GM12878 (cell line): ENCODE measurements around the gene CHN2. TPM values are rescaled to one million over a fixed set of nuclear protein-coding genes. Genes with fewer than 3 reads are reported as not detected.

ENCODE experiments used
- ATAC-seq: fragments of 200-7000 bp; cut with Tn5 transposase; 3 replicates; pipeline ENCODE4 v1.9.1; 2020; ENCODE audit warnings: mild to moderate bottlenecking, moderate library complexity
- BruUV-seq: library from RNA; stranded (reverse); fragments of 400-500 nt; replicated peaks from 2 replicates; lab custom pipeline; 2021; lab: Mats Ljungman, UMichigan
- CTCF ChIA-PET: fragments of 300-600 bp; sonication (Branson Sonifier 250); formaldehyde crosslinking; extraction: SDS; loops from one replicate; lab custom pipeline; 2021; ENCODE audit warnings: inconsistent platforms; lab: Yijun Ruan, JAX
- POLR2A ChIA-PET: fragments of 350-600 bp; formaldehyde crosslinking; extraction: SDS; loops from one replicate; lab custom pipeline; 2021; ENCODE audit warnings: inconsistent platforms; lab: Charles Lee
- RAD21 ChIA-PET: fragments of 300-600 bp; sonication (Branson Sonifier 250); formaldehyde crosslinking; loops from one replicate; lab custom pipeline; 2023; ENCODE audit warnings: antibody characterized with exemption; ENCODE audit not compliant: unreplicated experiment; lab: Charles Lee
- SMC1A ChIA-PET: fragments of 300-600 bp; sonication (Branson Sonifier 250); formaldehyde crosslinking; loops from one replicate; lab custom pipeline; 2023; ENCODE audit not compliant: unreplicated experiment, uncharacterized antibody; lab: Charles Lee
- DNase-seq: peaks from one replicate; pipeline ENCODE4 v3.0.0-alpha.2; 2011; ENCODE audit warnings: low read depth, low spot score
- FAIRE-seq: peaks from 3 replicates; lab custom pipeline; 2011; peaks lifted over from hg19 to GRCh38; lab: Jason Lieb, UNC
- H2AFZ ChIP-seq: 2 replicates; pipeline ENCODE4 v1.6.0; 2011; ENCODE audit warnings: low read depth, low read length, control low read depth; ENCODE audit not compliant: control insufficient read depth
- H3K27ac ChIP-seq: 2 replicates; pipeline ENCODE4 v1.5.1; 2011; ENCODE audit warnings: control low read depth; ENCODE audit not compliant: control insufficient read depth, insufficient read depth
- H3K27me3 ChIP-seq, 2 experiments: replicated peaks in 1 of 2; 2 replicates each; pipeline versions ENCODE4 v1.6.0 to v1.6.1; 2011; ENCODE audit warnings: low read length in 1 of 2; ENCODE audit not compliant: control insufficient read depth in 2 of 2, insufficient read depth in 2 of 2
- H3K36me3 ChIP-seq, 2 experiments: 2 replicates each; pipeline ENCODE4 v1.5.1; 2011; ENCODE audit warnings: low read length in 1 of 2; ENCODE audit not compliant: control insufficient read depth in 2 of 2, insufficient read depth in 2 of 2
- H3K4me1 ChIP-seq: 2 replicates; pipeline ENCODE4 v1.6.1; 2011; ENCODE audit warnings: mild to moderate bottlenecking, low read length, moderate library complexity, mixed read lengths; ENCODE audit not compliant: control insufficient read depth, insufficient read depth
- H3K4me2 ChIP-seq: 2 replicates; pipeline ENCODE4 v1.6.0; 2011; ENCODE audit warnings: control low read depth; ENCODE audit not compliant: control insufficient read depth, insufficient read depth
- H3K4me3 ChIP-seq: fragments of 200-600 bp; sonication (generic); 2 replicates; pipeline ENCODE4 v1.5.1; 2016
- H3K79me2 ChIP-seq: 2 replicates; pipeline ENCODE4 v1.6.0; 2011; ENCODE audit warnings: low read length; ENCODE audit not compliant: control insufficient read depth, insufficient read depth
- H3K9ac ChIP-seq: 2 replicates; pipeline ENCODE4 v1.8.0; 2011; ENCODE audit warnings: low read length, control low read depth, mixed read lengths; ENCODE audit not compliant: control insufficient read depth, insufficient read depth
- H3K9me3 ChIP-seq: replicated peaks from 3 replicates; pipeline ENCODE4 v1.5.1; 2011; ENCODE audit warnings: mild to moderate bottlenecking, low read length; ENCODE audit not compliant: control insufficient read depth, insufficient read depth
- H4K20me1 ChIP-seq: 2 replicates; pipeline ENCODE4 v1.6.0; 2011; ENCODE audit not compliant: control insufficient read depth, insufficient read depth
- NFXL1 ChIP-seq: fragments of 450-650 bp; IDR thresholded peaks from 2 replicates; pipeline ENCODE4 v1.6.1; 2017; ENCODE audit warnings: antibody characterized with exemption, mild to moderate bottlenecking, borderline replicate concordance
- POLR2A ChIP-seq: IDR thresholded peaks from 2 replicates; pipeline ENCODE4 v1.6.1; 2011; ENCODE audit warnings: low read depth, mild to moderate bottlenecking, low read length
- SMAD1 ChIP-seq: fragments of 450-650 bp; IDR thresholded peaks from 2 replicates; pipeline ENCODE4 v1.6.1; 2018; ENCODE audit warnings: mild to moderate bottlenecking, low read depth; ENCODE audit not compliant: partially characterized antibody
- SREBF1 ChIP-seq: IDR thresholded peaks from 2 replicates; pipeline ENCODE4 v1.6.1; 2012; ENCODE audit warnings: mild to moderate bottlenecking, low read length
- YBX1 ChIP-seq: fragments of 450-650 bp; IDR thresholded peaks from 2 replicates; pipeline ENCODE4 v1.6.1; 2016; ENCODE audit warnings: antibody characterized with exemption
- WGBS: methylation state at CpG from one replicate; pipeline ENCODE4 v1.1.6; 2016; ENCODE audit warnings: low lambda C conversion rate; ENCODE audit not compliant: insufficient replicate concordance, insufficient coverage; ENCODE audit errors: missing lambda C conversion rate; 5-methylcytosine and 5-hydroxymethylcytosine counted together
- in situ Hi-C: fragments of 300-500 bp; cut with MboI; formaldehyde crosslinking; loops from 9 replicates; pipeline ENCODE4 v1.14.3; 2018; ENCODE audit warnings: mixed read lengths
- intact Hi-C: fragments of 100-400 bp; cut with micrococcal nuclease; formaldehyde crosslinking; loops from one replicate; pipeline ENCODE4 v1.14.2; 2022; ENCODE audit not compliant: unreplicated experiment
- polyA plus RNA-seq, 11 experiments: library from polyadenylated mRNA; depleted of rRNA in 4 of 11; unstranded in 6 of 11; stranded (reverse) in 5 of 11; fragments of >200 nt; fragmentation: Nextera tagmentation in 4 of 11; fragmentation: Illumina TruSeq in 1 of 11; extraction: Ambion mirVana in 4 of 11; extraction: Trizol in 1 of 11; gene quantifications; 1 replicate in 1 of 11; 2 replicates in 10 of 11; pipeline versions ENCODE4 v1.2.1 to v1.2.3, GENCODE V29; 2011 to 2016; ENCODE audit warnings: inconsistent platforms in 2 of 11, missing spikeins in 2 of 11, low read depth in 1 of 11
- total RNA-seq, 4 experiments: library from RNA; depleted of rRNA in 3 of 4; stranded (reverse); fragments of >200 nt in 3 of 4; fragmentation: Illumina TruSeq in 1 of 4; extraction: Trizol in 1 of 4; gene quantifications; 2 replicates each; pipeline versions ENCODE4 v1.2.1 to v1.2.3, GENCODE V29; 2013 to 2021
- TF ChIP-seq, protein P1 (sequence below): IDR thresholded peaks from 2 replicates; pipeline ENCODE4 v1.6.1; 2011; ENCODE audit warnings: borderline replicate concordance, low read depth, mild to moderate bottlenecking, moderate library complexity, low read length; ENCODE audit not compliant: insufficient read depth, poor library complexity, severe bottlenecking
- TF ChIP-seq, protein P2 (sequence below): fragments of 450-650 bp; IDR thresholded peaks from 2 replicates; pipeline ENCODE4 v1.6.1; 2017; ENCODE audit warnings: mild to moderate bottlenecking

CHN2 gene
- total and polyA plus RNA-seq, 10 of the 15 experiments (the other 5 are each of a cell fraction or from before 2014, with no cell fraction given): 0.11 to 3.8 (median 0.37) TPM; not detected in 2

DNA sequence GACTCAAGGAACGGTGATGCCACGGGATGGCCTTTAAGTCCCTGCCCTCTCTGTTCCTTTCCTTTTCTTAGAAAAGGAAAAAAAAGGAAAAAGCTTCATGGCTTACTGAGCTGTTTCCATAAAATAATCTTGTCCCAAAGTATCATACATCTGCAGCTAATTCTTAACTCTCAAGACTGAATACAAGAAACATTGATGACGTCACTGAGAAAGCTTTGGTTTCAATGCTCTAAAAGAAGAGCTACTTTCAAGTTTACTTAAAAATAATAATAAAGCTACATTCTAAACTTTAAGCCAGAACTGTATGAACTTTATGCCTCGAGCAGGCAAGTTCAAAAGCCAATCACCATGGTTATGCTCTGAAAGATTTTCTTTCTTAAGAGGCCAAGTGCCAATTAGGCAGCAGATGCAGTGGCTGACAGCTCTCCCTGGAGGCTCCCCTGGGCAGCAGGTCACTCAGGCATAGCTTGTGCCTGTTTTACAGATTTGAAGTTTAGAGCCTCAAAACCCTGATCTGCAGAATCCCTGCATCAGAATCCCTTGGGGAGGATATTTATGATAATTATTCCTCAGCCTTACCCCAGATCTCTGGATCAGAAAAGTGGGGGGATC is 165.0 kb downstream of the CHN2 start:
- CTCF ChIA-PET: interaction anchor here (1.1 to 1.4 kb wide), 3 partner anchors 33 to 170 kb away, joined by 3 to 4 read pairs (median 4); no protein-coding TSS in a partner anchor
- Histone ChIP-seq H3K9ac (no peak overlapping the region), H3K27me3 (0 out of 4 replicates have a peak, but pooled peaks cover 0 to 2% of the 10 kb centered on the region in 2 experiments), H3K4me2 (no peak overlapping the region), H3K4me3 (no peak overlapping the region), H4K20me1 (no peaks in the 10 kb centered on the region), H3K4me1 (no peaks in the 10 kb centered on the region), H3K27ac (no peak overlapping the region), H3K9me3 (no peaks in the 10 kb centered on the region), H3K36me3 (no peaks in the 10 kb centered on the region), H2AFZ (no peak overlapping the region), H3K79me2 (no peaks in the 10 kb centered on the region)
- DNase-seq (no peak), FAIRE-seq (no peak), ATAC-seq (peak; percentile 50; the same call in 2 of the 3 replicates)
- BruUV-seq: no TSS peak
- WGBS: 47% methylated on average over 4 of the region's 4 CpGs
- SMC1A ChIA-PET: no interaction called here
- in situ Hi-C loops: no loop called here
- POLR2A ChIA-PET: no interaction called here
- RAD21 ChIA-PET: interaction anchor here (0.7 kb wide), 1 partner anchor 13 kb away, joined by 3 read pairs; no protein-coding TSS in a partner anchor
- intact Hi-C loops: no loop called here
- TF ChIP-seq POLR2A: no peak

DNA sequence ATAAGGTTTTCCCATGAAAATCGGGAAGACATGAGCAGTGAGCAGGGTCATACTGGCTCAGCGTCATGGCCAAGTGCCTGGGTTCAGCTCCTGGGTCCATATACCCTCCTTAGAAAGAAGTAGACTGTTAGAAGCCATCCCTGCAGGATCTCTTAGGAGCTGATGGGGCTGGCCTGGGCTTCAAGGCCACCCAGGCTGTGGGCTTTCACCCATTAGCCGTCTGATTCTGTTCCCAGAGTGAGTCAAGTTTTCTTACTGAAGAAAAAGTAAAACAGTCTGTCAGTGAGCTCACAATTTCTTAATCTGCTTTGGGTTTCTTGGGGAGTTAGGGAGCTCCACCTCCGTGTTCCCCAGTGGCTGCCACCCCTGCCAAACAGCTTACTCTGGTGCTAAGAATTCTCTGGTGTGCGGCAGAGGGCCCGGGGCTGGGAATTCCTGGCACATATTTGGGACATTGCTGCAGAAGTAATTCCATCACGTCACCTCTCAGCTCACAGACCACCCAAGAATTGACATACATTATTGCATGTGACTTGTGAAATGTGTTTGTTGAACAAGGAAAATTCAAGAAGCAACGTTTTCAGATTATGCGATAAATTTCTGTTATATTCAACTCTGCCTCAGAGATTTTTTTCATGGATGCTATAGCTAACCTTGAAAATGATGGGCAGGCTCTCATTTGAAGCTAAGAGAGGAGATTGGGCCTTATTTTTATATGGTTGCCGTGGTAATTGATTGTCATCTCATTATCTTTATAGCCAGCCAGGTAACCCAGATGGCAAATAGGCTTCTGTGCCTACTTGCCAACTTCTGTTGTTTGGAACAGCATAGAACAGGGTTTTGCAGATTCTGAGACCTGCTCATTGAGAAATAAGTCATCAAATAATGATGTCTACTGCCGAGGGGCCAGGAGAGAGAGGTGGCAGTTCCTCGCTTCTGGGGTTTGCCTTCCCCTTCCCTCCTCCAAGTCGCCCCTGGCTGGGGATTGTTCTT is 166.4 kb downstream of the CHN2 start:
- no peaks in the 10 kb centered on the region for H4K20me1 ChIP-seq
- in situ Hi-C loops: no loop called here
- ATAC-seq (no peak), FAIRE-seq (no peak), DNase-seq (no peak)
- no peak overlapping the region for H3K4me3 ChIP-seq
- no peak overlapping the region for H2AFZ ChIP-seq
- no peaks in the 10 kb centered on the region for H3K4me1 ChIP-seq
- no peak overlapping the region for H3K27ac ChIP-seq
- H3K4me2 ChIP-seq: no peak overlapping the region
- H3K9ac ChIP-seq: no peak overlapping the region
- no TSS peak for BruUV-seq
- RAD21 ChIA-PET: no interaction called here
- SMC1A ChIA-PET: no interaction called here
- no peaks in the 10 kb centered on the region for H3K36me3 ChIP-seq
- intact Hi-C loops: no loop called here
- POLR2A ChIA-PET: interaction anchor here (0.8 kb wide), 1 partner anchor 14 kb away, joined by 3 read pairs; no protein-coding TSS in a partner anchor
- H3K9me3 ChIP-seq: no peaks in the 10 kb centered on the region
- WGBS: 16% methylated on average over 13 of the region's 13 CpGs
- H3K79me2 ChIP-seq: no peaks in the 10 kb centered on the region
- H3K27me3 ChIP-seq: peaks cover 0 to 2% of the 10 kb centered on the region in 2 experiments; a peak in 1 of 4 replicates
- no peak for TF ChIP-seq YBX1
- TF ChIP-seq, protein P1, sequence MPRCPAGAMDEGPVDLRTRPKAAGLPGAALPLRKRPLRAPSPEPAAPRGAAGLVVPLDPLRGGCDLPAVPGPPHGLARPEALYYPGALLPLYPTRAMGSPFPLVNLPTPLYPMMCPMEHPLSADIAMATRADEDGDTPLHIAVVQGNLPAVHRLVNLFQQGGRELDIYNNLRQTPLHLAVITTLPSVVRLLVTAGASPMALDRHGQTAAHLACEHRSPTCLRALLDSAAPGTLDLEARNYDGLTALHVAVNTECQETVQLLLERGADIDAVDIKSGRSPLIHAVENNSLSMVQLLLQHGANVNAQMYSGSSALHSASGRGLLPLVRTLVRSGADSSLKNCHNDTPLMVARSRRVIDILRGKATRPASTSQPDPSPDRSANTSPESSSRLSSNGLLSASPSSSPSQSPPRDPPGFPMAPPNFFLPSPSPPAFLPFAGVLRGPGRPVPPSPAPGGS: no peak
- TF ChIP-seq, protein P2, sequence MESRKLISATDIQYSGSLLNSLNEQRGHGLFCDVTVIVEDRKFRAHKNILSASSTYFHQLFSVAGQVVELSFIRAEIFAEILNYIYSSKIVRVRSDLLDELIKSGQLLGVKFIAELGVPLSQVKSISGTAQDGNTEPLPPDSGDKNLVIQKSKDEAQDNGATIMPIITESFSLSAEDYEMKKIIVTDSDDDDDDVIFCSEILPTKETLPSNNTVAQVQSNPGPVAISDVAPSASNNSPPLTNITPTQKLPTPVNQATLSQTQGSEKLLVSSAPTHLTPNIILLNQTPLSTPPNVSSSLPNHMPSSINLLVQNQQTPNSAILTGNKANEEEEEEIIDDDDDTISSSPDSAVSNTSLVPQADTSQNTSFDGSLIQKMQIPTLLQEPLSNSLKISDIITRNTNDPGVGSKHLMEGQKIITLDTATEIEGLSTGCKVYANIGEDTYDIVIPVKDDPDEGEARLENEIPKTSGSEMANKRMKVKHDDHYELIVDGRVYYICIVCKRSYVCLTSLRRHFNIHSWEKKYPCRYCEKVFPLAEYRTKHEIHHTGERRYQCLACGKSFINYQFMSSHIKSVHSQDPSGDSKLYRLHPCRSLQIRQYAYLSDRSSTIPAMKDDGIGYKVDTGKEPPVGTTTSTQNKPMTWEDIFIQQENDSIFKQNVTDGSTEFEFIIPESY: no peak
- TF ChIP-seq SREBF1: no peak
- no peak for TF ChIP-seq SMAD1
- no peak for TF ChIP-seq NFXL1
- CTCF ChIA-PET: interaction anchor here (0.6 kb wide), 1 partner anchor 36 kb away, joined by 4 read pairs; no protein-coding TSS in a partner anchor
